ENCODE data around the gene RAB17. TPM values are rescaled to one million over a fixed set of nuclear protein-coding genes. Genes with fewer than 3 reads are reported as not detected.

Gene RAB17
- total and polyA plus RNA-seq, 2 of the 4 experiments (the other 2 are of a cell fraction) = 0.41 TPM; not detected in 1

GRCh38 chr2:237555560-237555959 is 35.0 kb downstream of the RAB17 start:
- WGBS, 2 experiments (ENCODE audit: extremely low coverage in 2 of 2, insufficient read length in 1 of 2) = no CpG with 5 or more reads among the region's 1 CpG
- no TSS peak for BruUV-seq (replicated peaks)
- Histone ChIP-seq H4K5ac (ENCODE audit: low read depth, low read length) (no peak overlapping the region), H3K18ac (ENCODE audit: low read depth, low read length) (no peak overlapping the region), H3K27ac (ENCODE audit: insufficient read depth, low read length) (no peak overlapping the region), H4K8ac (ENCODE audit: low read depth in 2 of 2, low read length in 2 of 2) (no peak overlapping the region), H3K4me3 (ENCODE audit: insufficient read depth, low read depth, low read length) (no peak overlapping the region), H2BK5ac (ENCODE audit: low read depth, low read length, poor library complexity, severe bottlenecking) (no peak overlapping the region), H4K20me1 (ENCODE audit: insufficient read depth, low read length) (0 out of 2 replicates have a peak, but pooled peaks cover 9% of the 10 kb centered on the region), H4K91ac (ENCODE audit: insufficient read depth, low read depth, low read length) (no peak overlapping the region), H3K4ac (ENCODE audit: low read depth, low read length) (no peak overlapping the region), H3K36me3 (ENCODE audit: control insufficient read depth, insufficient read depth, low read length) (peaks cover 6% of the 10 kb centered on the region), H3K4me1 (ENCODE audit: control insufficient read depth, insufficient read depth, low read length) (peaks cover 9% of the 10 kb centered on the region; the same call in 1 of the 2 replicates), H2AFZ (replicated peaks; ENCODE audit: low read length, poor library complexity) (no peak overlapping the region), H2BK15ac (ENCODE audit: low read depth, low read length) (no peak overlapping the region), H2BK20ac (ENCODE audit: low read depth, low read length) (no peak overlapping the region), H3K4me2 (ENCODE audit: low read depth, low read length) (no peak overlapping the region), H2AK5ac (ENCODE audit: low read depth, low read length) (no peak overlapping the region), H3K9ac (ENCODE audit: low read depth, low read length) (no peak overlapping the region), H3K56ac (ENCODE audit: extremely low read depth, insufficient read depth, low read length) (no peak overlapping the region), H2AK9ac (replicated peaks; ENCODE audit: low read depth, low read length, poor library complexity) (no peak overlapping the region), H2BK120ac (ENCODE audit: low read depth, low read length) (no peak overlapping the region), H3K23ac (ENCODE audit: low read depth, low read length) (no peak overlapping the region), H3K9me3 (ENCODE audit: control insufficient read depth, insufficient read depth, low read length) (peaks cover 6% of the 10 kb centered on the region), H3K79me1 (ENCODE audit: low read depth in 1 of 2, low read length in 2 of 2) (no peaks in the 10 kb centered on the region), H3K14ac (replicated peaks; ENCODE audit: low read depth, low read length) (no peak overlapping the region), H3K9me1 (ENCODE audit: insufficient read depth, low read length) (0 out of 2 replicates have a peak, but pooled peaks cover 6% of the 10 kb centered on the region), H3K27me3 (ENCODE audit: control insufficient read depth, insufficient read depth, low read length) (no peaks in the 10 kb centered on the region)
- in situ Hi-C loops (cut with MboI; ENCODE audit: low sequenced_read_pairs) = loop anchor here (25.0 kb wide), 2 partner anchors 1043 to 1218 kb away; a partner anchor contains a TSS
- CTCF ChIA-PET = interaction anchor here (1.1 kb wide), 1 partner anchor 43 kb away, joined by 4 read pairs; no protein-coding TSS in a partner anchor
- POLR2A ChIA-PET (ENCODE audit: unreplicated experiment) = interaction anchor here (0.7 kb wide), 1 partner anchor 383 kb away, joined by 3 read pairs; no protein-coding TSS in a partner anchor
- ATAC-seq (ENCODE audit: low read depth) = no peak
- intact Hi-C loops (cut with micrococcal nuclease) = no loop called here
- TF ChIP-seq USF2 (IDR thresholded peaks at IDR 0.05; ENCODE audit: low read depth, low read length) (no peak), FOS (IDR thresholded peaks at IDR 0.05; ENCODE audit: low read depth, low read length) (no peak), CEBPB (IDR thresholded peaks at IDR 0.05; ENCODE audit: low read depth, low read length) (no peak), POLR2A (IDR thresholded peaks at IDR 0.05; ENCODE audit: low read depth, low read length) (no peak), SMC3 (IDR thresholded peaks at IDR 0.05; ENCODE audit: low read depth, low read length) (no peak), RAD21 (IDR thresholded peaks at IDR 0.05; ENCODE audit: low read length) (no peak)
- dilution Hi-C loops (cut with HindIII; ENCODE audit: low sequenced_read_pairs, unreplicated experiment) = no loop called here
- no peak for DNase-seq

Data from IMR-90 (cell line).